Measurements from ENCODE around the gene PALM. TPM values are rescaled to one million over a fixed set of nuclear protein-coding genes. Genes with fewer than 3 reads are reported as not detected.
"Not testable (repeated sequence)": the region's sequence is repeated elsewhere in the genome, so short reads cannot be mapped to it uniquely, and the experiment has no call there.

Gene PALM
- total RNA-seq, 1 donor, result not detected

DNA sequence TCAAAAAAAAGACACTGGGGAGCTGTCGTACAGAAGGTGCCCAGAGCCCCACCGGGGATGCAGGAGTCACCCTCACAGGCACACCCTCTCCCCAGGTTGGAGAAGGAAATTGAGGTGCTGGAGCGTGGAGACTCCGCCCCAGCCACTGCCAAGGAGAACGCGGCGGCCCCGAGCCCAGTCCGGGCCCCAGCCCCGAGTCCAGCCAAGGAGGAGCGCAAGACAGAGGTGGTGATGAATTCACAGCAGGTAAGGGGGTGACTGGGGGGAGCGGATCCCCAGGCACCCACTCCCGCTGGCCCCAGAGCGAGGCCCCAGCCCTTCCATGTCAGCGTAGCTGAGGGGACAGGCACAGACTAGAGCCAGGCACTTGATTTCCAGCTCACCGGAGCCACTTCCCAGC lies 22.3 kb downstream of the PALM start:
- Histone ChIP-seq H3K4me3 (ENCODE audit: low read length) (no peak overlapping the region), H3K27me3 (ENCODE audit: insufficient read depth, low read length) (no peaks in the 10 kb centered on the region), H3K4me1 (ENCODE audit: insufficient read depth, low read length) (no peaks in the 10 kb centered on the region), H3K9me3 (ENCODE audit: low read depth, low read length) (no peaks in the 10 kb centered on the region)

DNA sequence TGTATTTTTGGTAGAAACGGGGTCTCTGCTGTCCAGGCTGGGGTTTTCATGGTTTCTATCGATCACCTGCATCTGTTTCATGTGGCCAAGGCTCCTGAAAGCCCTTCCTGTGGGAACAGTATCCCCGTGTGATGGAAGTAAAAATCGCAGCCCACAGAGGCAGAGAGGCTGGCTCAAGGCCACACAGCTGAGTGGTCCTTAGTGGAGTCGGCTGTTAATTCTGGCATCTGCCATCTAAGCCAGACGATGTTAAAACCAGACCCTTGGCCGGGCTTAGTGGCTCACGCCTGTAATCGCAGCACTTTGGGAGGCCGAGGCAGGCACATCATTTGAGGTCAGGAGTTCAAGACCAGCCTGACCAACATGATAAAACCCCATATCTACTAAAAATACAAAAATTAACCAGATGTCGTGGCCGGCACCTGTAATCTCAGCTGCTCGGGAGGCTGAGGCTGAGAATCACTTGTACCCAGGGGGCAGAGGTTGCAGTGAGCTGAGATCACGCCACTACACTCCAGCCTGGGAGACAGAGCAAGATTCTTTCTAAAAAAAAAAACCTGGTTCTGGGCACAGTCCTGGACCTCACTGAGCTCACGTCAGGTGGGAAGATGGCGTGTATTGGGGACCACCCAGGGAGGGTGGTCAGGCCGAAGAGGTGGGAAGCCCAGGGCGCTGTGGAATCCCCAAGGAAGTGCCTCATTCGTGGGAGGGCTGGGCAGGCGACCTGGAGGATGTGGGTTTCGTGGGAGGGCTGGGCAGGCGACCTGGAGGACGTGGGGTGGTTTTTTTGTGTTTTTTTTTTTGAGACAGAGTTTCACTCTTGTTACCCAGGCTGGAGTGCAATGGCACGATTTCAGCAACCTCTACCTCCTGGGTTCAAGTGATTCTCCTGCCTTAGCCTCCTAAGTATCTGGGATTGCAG lies 23.7 kb downstream of the PALM start:
- Histone ChIP-seq H3K4me3 (ENCODE audit: low read length) (no peak overlapping the region), H3K9me3 (ENCODE audit: low read depth, low read length) (no peaks in the 10 kb centered on the region), H3K4me1 (ENCODE audit: insufficient read depth, low read length) (no peaks in the 10 kb centered on the region)

GRCh38 chr19:734716-735115 lies 26.0 kb downstream of the PALM start:
- H3K4me1 ChIP-seq (ENCODE audit: insufficient read depth, low read length), result no peaks in the 10 kb centered on the region
- H3K27me3 ChIP-seq (ENCODE audit: insufficient read depth, low read length), result no peaks in the 10 kb centered on the region
- no peaks in the 10 kb centered on the region for H3K9me3 ChIP-seq (ENCODE audit: low read depth, low read length)
- H3K4me3 ChIP-seq (ENCODE audit: low read length), result no peak overlapping the region

More for the DNA sequence above, 23.7 kb downstream of the PALM start:
- H3K27me3 ChIP-seq (ENCODE audit: insufficient read depth, low read length), result no peaks in the 10 kb centered on the region

DNA sequence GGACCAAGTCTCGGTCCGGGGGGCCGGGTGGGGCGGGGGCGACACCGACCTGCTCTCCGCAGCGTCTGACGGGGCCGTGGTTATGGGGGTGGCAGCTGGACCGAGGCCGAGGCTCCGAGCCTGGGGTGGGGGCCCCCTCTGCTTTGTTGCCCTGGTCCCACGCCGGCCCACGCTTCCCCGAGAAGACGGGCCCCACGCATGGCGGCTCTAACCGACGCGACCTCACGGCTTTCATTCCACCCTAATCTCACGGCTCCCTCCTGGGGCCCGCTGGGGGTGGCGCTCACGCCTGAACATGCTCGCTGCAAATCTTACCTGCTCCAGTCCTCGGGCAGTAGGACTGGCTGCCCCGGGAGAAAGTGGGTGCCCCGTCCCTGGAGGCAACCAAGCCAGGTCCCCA lies 27.4 kb downstream of the PALM start:
- Histone ChIP-seq H3K4me3 (ENCODE audit: low read length) (no peak overlapping the region), H3K27me3 (ENCODE audit: insufficient read depth, low read length) (no peaks in the 10 kb centered on the region), H3K4me1 (ENCODE audit: insufficient read depth, low read length) (no peaks in the 10 kb centered on the region), H3K9me3 (ENCODE audit: low read depth, low read length) (no peaks in the 10 kb centered on the region)

GRCh38 chr19:737591-738093 lies 28.9 kb downstream of the PALM start:
- Histone ChIP-seq H3K9me3 (ENCODE audit: low read depth, low read length) (no peaks in the 10 kb centered on the region), H3K4me1 (ENCODE audit: insufficient read depth, low read length) (no peaks in the 10 kb centered on the region), H3K27me3 (ENCODE audit: insufficient read depth, low read length) (no peaks in the 10 kb centered on the region), H3K4me3 (ENCODE audit: low read length) (no peak overlapping the region)

- H3K4me3 ChIP-seq (ENCODE audit: low read length), result no peak overlapping the region
- H3K4me1 ChIP-seq (ENCODE audit: insufficient read depth, low read length), result no peaks in the 10 kb centered on the region
- no peaks in the 10 kb centered on the region for H3K9me3 ChIP-seq (ENCODE audit: low read depth, low read length)
- no peaks in the 10 kb centered on the region for H3K27me3 ChIP-seq (ENCODE audit: insufficient read depth, low read length)
These were observed 29.9 kb downstream of the PALM start for GRCh38 chr19:738509-739128.

GRCh38 chr19:739998-740715 lies 31.4 kb downstream of the PALM start:
- H3K27me3 ChIP-seq (ENCODE audit: insufficient read depth, low read length), result no peaks in the 10 kb centered on the region
- H3K9me3 ChIP-seq (ENCODE audit: low read depth, low read length), result no peaks in the 10 kb centered on the region
- H3K4me1 ChIP-seq (ENCODE audit: insufficient read depth, low read length), result no peaks in the 10 kb centered on the region
- no peak overlapping the region for H3K4me3 ChIP-seq (ENCODE audit: low read length)

- not testable (repeated sequence) for H3K9me3 ChIP-seq (ENCODE audit: low read depth, low read length); H3K27me3 ChIP-seq (ENCODE audit: insufficient read depth, low read length); H3K4me3 ChIP-seq (ENCODE audit: low read length); H3K4me1 ChIP-seq (ENCODE audit: insufficient read depth, low read length)
These were observed 32.2 kb downstream of the PALM start for GRCh38 chr19:740816-741505.

DNA sequence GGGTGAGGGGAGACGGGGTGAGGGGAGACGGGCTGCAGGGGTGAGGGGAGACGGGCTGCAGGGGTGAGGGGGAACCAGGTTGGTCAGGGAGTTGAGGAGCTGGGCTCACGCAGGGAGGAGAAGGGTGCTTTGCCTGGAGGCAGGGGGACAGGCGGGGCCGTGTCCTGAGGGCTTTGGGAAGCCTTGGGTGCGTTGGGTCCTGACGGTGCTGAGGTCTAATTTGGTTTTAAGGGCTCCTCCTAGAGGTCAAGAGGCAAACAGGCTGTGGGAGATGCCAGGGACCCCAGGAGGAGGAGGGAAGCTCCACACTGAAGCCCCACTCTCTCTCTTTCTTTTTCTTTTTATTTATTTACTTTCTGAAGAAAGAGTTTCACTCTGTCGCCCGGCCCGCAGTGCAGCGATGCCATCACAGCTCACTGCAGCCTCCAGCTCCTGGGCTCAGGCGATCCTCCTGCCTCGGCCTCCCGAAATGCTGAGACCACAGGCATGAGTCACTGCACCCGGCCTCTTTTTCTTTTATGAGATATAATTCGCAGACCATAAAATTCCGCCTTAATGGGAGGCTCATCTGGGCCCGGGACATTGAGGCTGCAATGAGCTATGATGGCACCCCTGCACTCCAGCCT lies 32.9 kb downstream of the PALM start:
- H3K4me1 ChIP-seq (ENCODE audit: insufficient read depth, low read length), result no peaks in the 10 kb centered on the region
- H3K9me3 ChIP-seq (ENCODE audit: low read depth, low read length), result no peaks in the 10 kb centered on the region
- no peaks in the 10 kb centered on the region for H3K27me3 ChIP-seq (ENCODE audit: insufficient read depth, low read length)
- no peak overlapping the region for H3K4me3 ChIP-seq (ENCODE audit: low read length)

DNA sequence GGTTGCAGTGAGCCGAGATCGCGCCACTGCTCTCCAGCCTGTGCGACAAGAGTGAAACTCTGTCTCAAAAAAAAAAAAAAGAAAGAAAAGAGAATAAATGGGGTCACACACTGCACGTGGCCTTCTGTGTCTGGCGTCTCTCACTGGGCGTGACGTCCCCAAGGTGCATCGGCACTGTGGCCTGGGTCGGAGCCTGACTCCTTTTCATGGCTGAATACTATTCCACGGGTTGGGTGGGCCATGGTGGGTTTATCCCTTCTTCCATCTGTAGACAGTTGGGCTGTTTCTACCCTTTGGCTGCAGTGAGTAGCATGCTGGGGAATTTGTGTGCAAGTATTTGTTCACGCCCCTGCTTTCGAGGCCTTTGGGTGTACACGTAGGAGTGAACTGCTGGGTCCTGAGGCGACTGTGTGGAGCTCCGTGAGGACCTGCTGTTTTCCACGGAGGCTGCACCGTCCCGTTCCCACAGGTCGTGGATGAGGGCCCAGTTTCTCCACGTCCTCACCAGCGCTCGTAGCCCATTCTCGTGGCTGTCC lies 33.9 kb downstream of the PALM start:
- H3K9me3 ChIP-seq (ENCODE audit: low read depth, low read length), result no peaks in the 10 kb centered on the region
- no peaks in the 10 kb centered on the region for H3K4me1 ChIP-seq (ENCODE audit: insufficient read depth, low read length)
- H3K4me3 ChIP-seq (ENCODE audit: low read length), result no peak overlapping the region
- no peaks in the 10 kb centered on the region for H3K27me3 ChIP-seq (ENCODE audit: insufficient read depth, low read length)

- H3K4me3 ChIP-seq (ENCODE audit: low read length), result no peak overlapping the region
- H3K4me1 ChIP-seq (ENCODE audit: insufficient read depth, low read length), result no peaks in the 10 kb centered on the region
- no peaks in the 10 kb centered on the region for H3K27me3 ChIP-seq (ENCODE audit: insufficient read depth, low read length)
- no peaks in the 10 kb centered on the region for H3K9me3 ChIP-seq (ENCODE audit: low read depth, low read length)
These were observed 34.5 kb downstream of the PALM start for GRCh38 chr19:743168-743687.

GRCh38 chr19:745138-745537 lies 36.4 kb downstream of the PALM start:
- not testable (repeated sequence) for H3K27me3 ChIP-seq (ENCODE audit: insufficient read depth, low read length); H3K4me1 ChIP-seq (ENCODE audit: insufficient read depth, low read length); H3K9me3 ChIP-seq (ENCODE audit: low read depth, low read length); H3K4me3 ChIP-seq (ENCODE audit: low read length)

GRCh38 chr19:746208-746819 lies 37.6 kb downstream of the PALM start:
- Histone ChIP-seq H3K27me3 (ENCODE audit: insufficient read depth, low read length) (no peaks in the 10 kb centered on the region), H3K4me1 (ENCODE audit: insufficient read depth, low read length) (no peaks in the 10 kb centered on the region), H3K4me3 (ENCODE audit: low read length) (no peak overlapping the region), H3K9me3 (ENCODE audit: low read depth, low read length) (no peaks in the 10 kb centered on the region)

GRCh38 chr19:746956-747355 lies 38.2 kb downstream of the PALM start:
- H3K27me3 ChIP-seq (ENCODE audit: insufficient read depth, low read length), result no peaks in the 10 kb centered on the region
- H3K9me3 ChIP-seq (ENCODE audit: low read depth, low read length), result no peaks in the 10 kb centered on the region
- H3K4me3 ChIP-seq (ENCODE audit: low read length), result no peak overlapping the region
- H3K4me1 ChIP-seq (ENCODE audit: insufficient read depth, low read length), result no peaks in the 10 kb centered on the region
